GM12891 (cell line): ENCODE data around the gene PSMB7.

Experiments
- PAX5 ChIP-seq: IDR thresholded peaks from 2 replicates; pipeline ENCODE4 v1.6.1; 2011; ENCODE audit warnings: low read length, moderate library complexity, mild to moderate bottlenecking; ENCODE audit not compliant: insufficient read depth, severe bottlenecking
- POLR2A ChIP-seq: IDR thresholded peaks from 2 replicates; pipeline ENCODE4 v1.6.1; 2011; ENCODE audit warnings: low read depth, low read length, control low read depth
- POLR2AphosphoS5 ChIP-seq: IDR thresholded peaks from 2 replicates; pipeline ENCODE4 v1.6.1; 2011; ENCODE audit warnings: low read depth, low read length, control low read depth
- TAF1 ChIP-seq: IDR thresholded peaks from 2 replicates; pipeline ENCODE4 v1.6.1; 2011; ENCODE audit warnings: low read depth, low read length, control low read depth

- TF ChIP-seq POLR2A: no peak
- no peak for TF ChIP-seq TAF1
- no peak for TF ChIP-seq POLR2AphosphoS5
- no peak for TF ChIP-seq PAX5
These were observed 72.3 kb downstream of the PSMB7 start for GRCh38 chr9:124342776-124343485.
